MM.1S (cell line): ENCODE measurements around the gene MAP2K3.

Experiments
- DNase-seq: peaks from one replicate; pipeline ENCODE4 v3.0.0-alpha.2; 2015
- H2AFZ ChIP-seq: fragments of 300-600 bp; sonication (generic); 2 replicates; pipeline ENCODE4 v1.6.0; 2016; ENCODE audit warnings: antibody characterized with exemption, low read length
- H3F3A ChIP-seq: fragments of 300-600 bp; sonication (generic); 2 replicates; pipeline ENCODE4 v1.6.1; 2016; ENCODE audit warnings: mild to moderate bottlenecking, antibody characterized with exemption, low read length, moderate library complexity, mixed read lengths; ENCODE audit not compliant: insufficient read depth
- H3K27ac ChIP-seq: fragments of 300-600 bp; sonication (generic); 2 replicates; pipeline ENCODE4 v1.5.1; 2016; ENCODE audit warnings: mild to moderate bottlenecking, low read length
- H3K27me3 ChIP-seq: fragments of 300-600 bp; sonication (generic); replicated peaks from 2 replicates; pipeline ENCODE4 v1.6.0; 2016; ENCODE audit warnings: low read length; ENCODE audit not compliant: insufficient read depth
- H3K36me3 ChIP-seq: fragments of 300-600 bp; sonication (generic); replicated peaks from 2 replicates; pipeline ENCODE4 v1.6.1; 2016; ENCODE audit warnings: mild to moderate bottlenecking, low read length, mixed read lengths; ENCODE audit not compliant: insufficient read depth
- H3K4me1 ChIP-seq: fragments of 300-600 bp; sonication (generic); 2 replicates; pipeline ENCODE4 v1.6.1; 2016; ENCODE audit warnings: low read length, mixed read lengths
- H3K4me2 ChIP-seq: fragments of 300-600 bp; sonication (generic); 2 replicates; pipeline ENCODE4 v1.6.0; 2016; ENCODE audit warnings: low read depth, low read length
- H3K4me3 ChIP-seq: fragments of 300-600 bp; sonication (generic); 2 replicates; pipeline ENCODE4 v1.5.1; 2016; ENCODE audit warnings: low read length, mixed read lengths
- H3K79me2 ChIP-seq: fragments of 300-600 bp; sonication (generic); 2 replicates; pipeline ENCODE4 v1.6.1; 2016; ENCODE audit warnings: mixed run types, low read length, mixed read lengths
- H3K9ac ChIP-seq: fragments of 300-600 bp; sonication (generic); 2 replicates; pipeline ENCODE4 v1.6.1; 2016; ENCODE audit warnings: low read length, mixed read lengths
- H3K9me2 ChIP-seq: fragments of 300-600 bp; sonication (generic); replicated peaks from 2 replicates; pipeline ENCODE4 v1.6.1; 2016; ENCODE audit warnings: mild to moderate bottlenecking, low read length, mixed read lengths; ENCODE audit not compliant: insufficient read depth
- H3K9me3 ChIP-seq: fragments of 300-600 bp; sonication (generic); replicated peaks from 2 replicates; pipeline ENCODE4 v1.6.1; 2016; ENCODE audit warnings: mild to moderate bottlenecking, low read length, mixed read lengths; ENCODE audit not compliant: insufficient read depth
- H4K20me1 ChIP-seq: fragments of 300-600 bp; sonication (generic); 2 replicates; pipeline ENCODE4 v1.6.1; 2016; ENCODE audit warnings: mild to moderate bottlenecking, low read length, moderate library complexity, mixed read lengths; ENCODE audit not compliant: insufficient read depth
- EZH2 ChIP-seq: fragments of 300-600 bp; sonication (generic); optimal IDR thresholded peaks from 2 replicates; pipeline ENCODE3; 2017; ENCODE audit warnings: low read depth, mild to moderate bottlenecking, antibody characterized with exemption, low read length, mixed read lengths
- EZH2phosphoT487 ChIP-seq: fragments of 300-600 bp; sonication (generic); IDR thresholded peaks from 2 replicates; pipeline ENCODE4 v1.6.1; 2018; ENCODE audit warnings: antibody characterized with exemption, low read length
- TF ChIP-seq, protein P1 (sequence below): fragments of 300-600 bp; sonication (generic); IDR thresholded peaks from 2 replicates; pipeline ENCODE4 v1.5.1; 2016; ENCODE audit warnings: antibody characterized with exemption, low read length, mixed read lengths

MAP2K3 gene

DNA sequence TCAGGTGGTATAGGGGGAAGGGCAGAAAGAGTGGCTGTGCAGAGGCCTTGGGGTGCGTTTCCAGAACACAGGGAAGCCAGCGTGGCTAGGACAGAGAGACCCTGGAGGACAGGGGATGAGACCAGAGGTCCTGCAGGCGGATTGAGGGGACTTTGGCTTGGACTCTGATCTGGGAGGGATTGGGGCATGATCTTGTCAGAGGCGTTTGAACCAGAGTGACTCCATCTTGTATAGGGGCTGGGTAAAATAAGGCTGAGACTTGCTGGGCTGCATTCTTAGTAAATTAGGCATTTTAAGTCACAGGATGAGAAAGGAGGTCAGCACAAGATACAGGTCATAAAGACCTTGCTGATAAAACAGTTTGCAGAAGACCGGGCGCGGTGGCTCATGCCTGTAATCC is 25.9 kb upstream of the MAP2K3 start:
- H3K4me2 ChIP-seq, result no peak overlapping the region
- no peaks in the 10 kb centered on the region for H3K9me3 ChIP-seq
- no peak for DNase-seq
- H3K4me1 ChIP-seq, result 0 out of 2 replicates have a peak, but pooled peaks cover 6% of the 10 kb centered on the region
- no peak overlapping the region for H2AFZ ChIP-seq
- H3K79me2 ChIP-seq, result no peaks in the 10 kb centered on the region
- H3K9ac ChIP-seq, result no peak overlapping the region
- H3F3A ChIP-seq, result no peaks in the 10 kb centered on the region
- no peak overlapping the region for H3K27ac ChIP-seq
- H3K36me3 ChIP-seq, result no peaks in the 10 kb centered on the region
- H3K4me3 ChIP-seq, result no peak overlapping the region
- no peaks in the 10 kb centered on the region for H4K20me1 ChIP-seq
- peaks cover 3% of the 10 kb centered on the region; the same call in 1 of the 2 replicates for H3K27me3 ChIP-seq
- TF ChIP-seq EZH2phosphoT487 (no peak), EZH2 (no peak)
- TF ChIP-seq, protein P1, sequence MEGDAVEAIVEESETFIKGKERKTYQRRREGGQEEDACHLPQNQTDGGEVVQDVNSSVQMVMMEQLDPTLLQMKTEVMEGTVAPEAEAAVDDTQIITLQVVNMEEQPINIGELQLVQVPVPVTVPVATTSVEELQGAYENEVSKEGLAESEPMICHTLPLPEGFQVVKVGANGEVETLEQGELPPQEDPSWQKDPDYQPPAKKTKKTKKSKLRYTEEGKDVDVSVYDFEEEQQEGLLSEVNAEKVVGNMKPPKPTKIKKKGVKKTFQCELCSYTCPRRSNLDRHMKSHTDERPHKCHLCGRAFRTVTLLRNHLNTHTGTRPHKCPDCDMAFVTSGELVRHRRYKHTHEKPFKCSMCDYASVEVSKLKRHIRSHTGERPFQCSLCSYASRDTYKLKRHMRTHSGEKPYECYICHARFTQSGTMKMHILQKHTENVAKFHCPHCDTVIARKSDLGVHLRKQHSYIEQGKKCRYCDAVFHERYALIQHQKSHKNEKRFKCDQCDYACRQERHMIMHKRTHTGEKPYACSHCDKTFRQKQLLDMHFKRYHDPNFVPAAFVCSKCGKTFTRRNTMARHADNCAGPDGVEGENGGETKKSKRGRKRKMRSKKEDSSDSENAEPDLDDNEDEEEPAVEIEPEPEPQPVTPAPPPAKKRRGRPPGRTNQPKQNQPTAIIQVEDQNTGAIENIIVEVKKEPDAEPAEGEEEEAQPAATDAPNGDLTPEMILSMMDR, result no peak
- no peaks in the 10 kb centered on the region for H3K9me2 ChIP-seq

DNA sequence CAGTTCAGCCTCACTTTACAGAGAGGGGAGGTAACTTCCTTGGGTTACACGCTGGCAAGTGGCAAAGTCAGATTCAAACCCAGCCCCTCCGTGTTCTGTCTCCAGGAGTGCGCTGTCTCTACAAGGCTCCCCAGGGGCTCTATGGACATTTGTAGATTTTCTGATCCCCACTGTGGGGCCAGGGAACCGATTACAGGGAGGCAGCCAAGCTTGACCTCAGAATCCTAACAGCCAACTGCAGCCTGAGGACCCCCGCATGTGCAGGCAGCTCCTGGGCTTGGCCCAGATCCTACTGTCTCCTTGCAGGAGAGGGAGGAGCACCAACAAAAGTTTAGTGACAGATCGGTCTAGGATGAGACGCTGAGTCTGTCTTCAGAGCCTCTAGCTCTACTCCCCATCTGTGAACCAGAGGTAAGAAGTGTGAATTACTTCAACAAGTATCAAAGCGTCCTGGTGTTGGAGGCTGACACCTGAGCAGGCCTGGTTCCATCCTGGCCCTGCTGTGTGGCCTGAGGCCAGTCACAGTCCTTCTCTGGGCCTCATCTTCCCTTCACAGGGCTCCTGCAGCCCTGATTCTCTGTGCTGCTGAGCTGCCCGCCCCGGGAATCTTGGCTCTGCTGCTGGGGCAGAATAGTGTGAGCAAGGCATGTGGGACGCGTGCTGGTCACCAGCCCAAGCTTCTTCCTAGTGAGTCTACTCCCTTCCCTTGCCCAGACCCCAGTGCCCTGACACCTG is 22.1 kb upstream of the MAP2K3 start:
- no peaks in the 10 kb centered on the region for H3K79me2 ChIP-seq
- no peak overlapping the region for H3K9ac ChIP-seq
- H2AFZ ChIP-seq, result no peak overlapping the region
- TF ChIP-seq, protein P1, result no peak
- TF ChIP-seq EZH2, result no peak
- no peak for TF ChIP-seq EZH2phosphoT487
- no peak for DNase-seq
- no peaks in the 10 kb centered on the region for H3K27me3 ChIP-seq
- no peaks in the 10 kb centered on the region for H3K9me2 ChIP-seq
- H3F3A ChIP-seq, result no peaks in the 10 kb centered on the region
- H3K4me2 ChIP-seq, result no peak overlapping the region
- H3K9me3 ChIP-seq, result no peaks in the 10 kb centered on the region
- no peaks in the 10 kb centered on the region for H4K20me1 ChIP-seq
- no peaks in the 10 kb centered on the region for H3K36me3 ChIP-seq
- no peaks in the 10 kb centered on the region for H3K4me1 ChIP-seq
- no peak overlapping the region for H3K4me3 ChIP-seq
- H3K27ac ChIP-seq, result no peak overlapping the region

DNA sequence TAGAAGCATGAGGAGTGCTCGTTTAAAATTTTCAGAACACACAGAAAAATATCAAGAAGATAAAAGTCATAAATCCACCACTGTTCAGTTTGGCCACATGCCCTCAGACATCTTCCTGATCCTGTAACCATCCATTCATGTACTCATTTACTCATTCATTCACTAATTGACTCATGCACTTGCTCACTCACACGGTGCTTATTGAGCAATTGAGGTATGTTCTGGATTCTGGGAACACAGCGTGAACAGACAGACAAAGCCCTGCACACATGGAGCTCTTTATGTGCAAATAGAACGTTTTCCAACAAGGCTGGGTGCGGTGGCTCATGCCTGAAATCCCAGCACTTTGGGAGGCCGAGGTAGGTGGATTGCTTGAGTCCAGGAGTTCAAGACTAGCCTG is 21.1 kb upstream of the MAP2K3 start:
- H3K4me3 ChIP-seq, result no peak overlapping the region
- no peak overlapping the region for H3K27ac ChIP-seq
- H4K20me1 ChIP-seq, result no peaks in the 10 kb centered on the region
- TF ChIP-seq, protein P1, result no peak
- TF ChIP-seq EZH2, result no peak
- TF ChIP-seq EZH2phosphoT487, result no peak
- H3K9ac ChIP-seq, result no peak overlapping the region
- peaks cover 5% of the 10 kb centered on the region; the same call in 1 of the 2 replicates for H3K4me1 ChIP-seq
- H3K36me3 ChIP-seq, result no peaks in the 10 kb centered on the region
- H3K9me2 ChIP-seq, result no peaks in the 10 kb centered on the region
- H3K4me2 ChIP-seq, result no peak overlapping the region
- no peak for DNase-seq
- no peaks in the 10 kb centered on the region for H3K9me3 ChIP-seq
- H3K27me3 ChIP-seq, result no peaks in the 10 kb centered on the region
- H3K79me2 ChIP-seq, result no peaks in the 10 kb centered on the region
- H2AFZ ChIP-seq, result no peak overlapping the region
- H3F3A ChIP-seq, result no peaks in the 10 kb centered on the region
